DOHH2 (cell line): ENCODE results near the gene ZNF526.

Source experiments
- H3F3A ChIP-seq: fragments of 200-600 bp; sonication (generic), shearing (Covaris generic); 2 replicates; pipeline ENCODE4 v1.6.0; 2016; ENCODE audit warnings: antibody characterized with exemption, mild to moderate bottlenecking; ENCODE audit not compliant: control insufficient read depth, insufficient read depth
- H3K27ac ChIP-seq: fragments of 200-600 bp; sonication (generic); 2 replicates; pipeline ENCODE4 v1.5.1; 2014; ENCODE audit warnings: low read depth, mild to moderate bottlenecking, low read length, moderate library complexity
- H3K27me3 ChIP-seq: fragments of 200-600 bp; sonication (generic); 2 replicates; pipeline ENCODE4 v1.6.1; 2014; ENCODE audit warnings: mild to moderate bottlenecking, low read length, mixed read lengths; ENCODE audit not compliant: control insufficient read depth
- H3K36me3 ChIP-seq: fragments of 200-600 bp; sonication (generic); 2 replicates; pipeline ENCODE4 v1.6.1; 2014; ENCODE audit warnings: mild to moderate bottlenecking, low read length, moderate library complexity, mixed read lengths; ENCODE audit not compliant: control insufficient read depth
- H3K4me1 ChIP-seq: fragments of 200-600 bp; sonication (generic); 2 replicates; pipeline ENCODE4 v1.6.1; 2014; ENCODE audit warnings: mild to moderate bottlenecking, low read length, mixed read lengths; ENCODE audit not compliant: control insufficient read depth
- H3K4me2 ChIP-seq: fragments of 200-600 bp; sonication (generic); 2 replicates; pipeline ENCODE4 v1.6.0; 2014; ENCODE audit warnings: mild to moderate bottlenecking, low read length, moderate library complexity
- H3K4me3 ChIP-seq: fragments of 200-600 bp; sonication (generic); 2 replicates; pipeline ENCODE4 v1.5.1; 2014; ENCODE audit warnings: mild to moderate bottlenecking, low read length, mixed read lengths
- H3K79me2 ChIP-seq: fragments of 200-600 bp; sonication (generic); 2 replicates; pipeline ENCODE4 v1.6.1; 2014; ENCODE audit warnings: mild to moderate bottlenecking, low read length, mixed read lengths; ENCODE audit not compliant: control insufficient read depth
- H3K9me2 ChIP-seq: fragments of 200-600 bp; sonication (generic); replicated peaks from 2 replicates; pipeline ENCODE4 v1.6.1; 2014; ENCODE audit warnings: mild to moderate bottlenecking, low read length, mixed read lengths; ENCODE audit not compliant: control insufficient read depth
- H3K9me3 ChIP-seq: fragments of 200-600 bp; sonication (generic); 2 replicates; pipeline ENCODE4 v1.6.1; 2014; ENCODE audit warnings: antibody characterized with exemption, low read length, mixed read lengths; ENCODE audit not compliant: control insufficient read depth, insufficient read depth
- H4K20me1 ChIP-seq: fragments of 200-600 bp; sonication (generic); 2 replicates; pipeline ENCODE4 v1.6.0; 2014; ENCODE audit warnings: low read depth, mild to moderate bottlenecking, antibody characterized with exemption, low read length, moderate library complexity; ENCODE audit not compliant: control insufficient read depth, insufficient read depth
- CTCF ChIP-seq: fragments of 200-600 bp; sonication (generic); IDR thresholded peaks from one replicate; pipeline ENCODE4 v1.5.1; 2014; ENCODE audit warnings: antibody characterized with exemption, mild to moderate bottlenecking, low read depth, low read length; ENCODE audit not compliant: poor library complexity, severe bottlenecking
- EZH2phosphoT487 ChIP-seq: fragments of 200-600 bp; sonication (generic); IDR thresholded peaks from 2 replicates; pipeline ENCODE4 v1.6.1; 2017; ENCODE audit warnings: borderline replicate concordance, mild to moderate bottlenecking, antibody characterized with exemption, low read length, moderate library complexity, mixed read lengths

The ZNF526 gene

DNA sequence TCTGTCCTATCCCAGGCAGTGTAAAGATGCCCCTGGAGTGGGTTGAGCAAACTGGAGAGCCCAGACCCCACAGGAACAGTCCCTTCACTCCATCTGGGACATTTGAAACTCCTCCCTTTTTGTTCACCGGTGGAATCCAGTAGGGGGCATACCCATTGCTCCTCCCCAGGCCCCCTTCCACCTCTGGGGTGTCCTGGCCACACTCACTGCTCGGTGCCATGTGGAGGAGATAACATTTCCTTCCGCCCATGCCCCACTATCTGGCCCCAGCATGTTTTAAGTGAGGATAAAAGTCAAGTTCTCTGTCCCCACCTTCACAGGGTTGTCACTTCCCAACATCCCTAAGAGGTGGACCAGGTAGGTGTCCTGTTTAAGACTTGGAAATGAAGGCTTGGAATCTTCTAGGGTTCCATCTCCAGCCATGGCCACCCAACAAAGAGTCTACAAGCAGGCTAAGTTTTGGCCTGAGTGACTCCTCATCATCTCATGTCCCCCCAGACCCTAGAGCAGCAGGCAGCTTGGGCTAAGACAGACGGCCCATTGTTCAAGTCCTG, 9.3 kb downstream of the ZNF526 start:
- H3K4me2 ChIP-seq: no peak overlapping the region
- TF ChIP-seq CTCF (peak; percentile 39), EZH2phosphoT487 (no peak)
- H3F3A ChIP-seq: peaks cover 9% of the 10 kb centered on the region
- H3K79me2 ChIP-seq: peaks cover 45% of the 10 kb centered on the region
- H4K20me1 ChIP-seq: peaks cover 5% of the 10 kb centered on the region; the same call in 1 of the 2 replicates
- no peaks in the 10 kb centered on the region for H3K27me3 ChIP-seq
- H3K36me3 ChIP-seq: peaks cover 93% of the 10 kb centered on the region
- H3K27ac ChIP-seq: no peak overlapping the region
- H3K9me3 ChIP-seq: no peaks in the 10 kb centered on the region
- no peaks in the 10 kb centered on the region for H3K4me1 ChIP-seq
- no peak overlapping the region for H3K4me3 ChIP-seq
- H3K9me2 ChIP-seq: no peaks in the 10 kb centered on the region

- no peak for TF ChIP-seq CTCF
- no peaks in the 10 kb centered on the region for H3K9me3 ChIP-seq
- H3K4me1 ChIP-seq: no peaks in the 10 kb centered on the region
- H3K27ac ChIP-seq: no peak overlapping the region
- H3K9me2 ChIP-seq: no peaks in the 10 kb centered on the region
- H3K4me3 ChIP-seq: no peak overlapping the region
- H4K20me1 ChIP-seq: peaks cover 5% of the 10 kb centered on the region; the same call in 1 of the 2 replicates
- H3K27me3 ChIP-seq: no peaks in the 10 kb centered on the region
- H3K4me2 ChIP-seq: no peak overlapping the region
- H3K79me2 ChIP-seq: peaks cover 39% of the 10 kb centered on the region
- peaks cover 9% of the 10 kb centered on the region for H3F3A ChIP-seq
- peaks cover 92% of the 10 kb centered on the region for H3K36me3 ChIP-seq
Measured at GRCh38 chr19:42229855-42230351, 9.8 kb downstream of the ZNF526 start.

DNA sequence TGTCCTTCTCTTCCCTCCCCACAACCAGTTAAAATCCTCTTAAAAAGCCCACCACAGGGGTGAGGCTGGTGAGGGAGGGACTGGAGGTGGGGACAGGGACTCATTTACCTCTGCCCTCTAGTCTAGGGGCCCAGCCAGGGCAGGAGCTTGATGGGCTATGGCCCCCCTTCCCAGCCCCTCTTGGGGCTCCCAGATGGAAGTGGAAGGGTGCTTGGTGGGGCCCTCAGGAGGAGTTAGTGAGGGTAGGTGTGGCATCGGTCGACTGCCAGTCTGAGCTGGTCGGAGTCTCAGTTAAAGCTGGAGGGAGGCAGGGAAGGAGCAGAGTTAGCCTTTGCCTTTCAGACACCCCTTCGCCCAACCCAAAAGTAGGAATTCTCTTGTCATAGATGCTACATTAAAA, 10.5 kb downstream of the ZNF526 start:
- TF ChIP-seq EZH2phosphoT487 (no peak), CTCF (no peak)
- Histone ChIP-seq H4K20me1 (peaks cover 5% of the 10 kb centered on the region; the same call in 1 of the 2 replicates), H3K4me3 (no peak overlapping the region), H3K36me3 (peaks cover 91% of the 10 kb centered on the region), H3K27me3 (no peaks in the 10 kb centered on the region), H3F3A (peaks cover 12% of the 10 kb centered on the region), H3K4me2 (no peak overlapping the region), H3K9me3 (no peaks in the 10 kb centered on the region), H3K79me2 (peaks cover 37% of the 10 kb centered on the region), H3K9me2 (no peaks in the 10 kb centered on the region), H3K4me1 (no peaks in the 10 kb centered on the region), H3K27ac (no peak overlapping the region)
